ENCODE results near the gene CTNNA2.

DNA sequence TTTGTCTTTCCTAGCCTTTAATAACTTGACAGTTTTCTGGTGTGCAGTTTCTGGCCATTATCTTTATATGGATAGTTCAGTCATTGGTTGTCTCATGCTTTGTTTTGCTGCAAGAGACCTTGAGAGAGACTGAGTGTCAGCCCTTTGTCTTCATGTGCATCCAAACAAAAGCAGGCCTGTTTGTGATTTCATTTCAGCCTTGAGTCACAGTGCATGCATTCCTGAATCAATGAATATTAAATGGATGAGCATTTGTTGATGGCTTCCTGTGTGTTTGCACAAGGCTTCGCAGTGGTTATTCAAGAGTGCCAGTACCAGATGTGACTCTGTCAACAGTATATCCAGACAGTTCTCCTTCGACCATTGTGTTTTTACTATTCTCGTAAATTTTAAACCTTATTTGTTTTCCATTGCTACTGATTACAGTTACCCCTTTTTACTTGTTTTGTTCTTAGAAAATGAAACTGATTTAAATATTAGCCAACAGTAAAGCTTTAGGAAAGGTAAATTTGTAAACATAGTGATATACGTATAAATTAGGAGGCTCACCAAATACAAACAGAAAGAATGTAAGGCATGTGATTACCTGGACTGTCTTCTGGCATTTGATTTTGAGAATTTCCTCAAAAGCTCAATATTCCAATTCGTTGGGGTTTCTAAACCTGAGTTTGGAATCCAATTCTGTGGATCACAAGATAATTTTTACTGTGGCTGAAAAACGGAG is 319.8 kb downstream of the CTNNA2 start:
- TF ChIP-seq TEAD4 (IDR thresholded peaks at IDR 0.05) = no peak
- TF ChIP-seq, protein P1, sequence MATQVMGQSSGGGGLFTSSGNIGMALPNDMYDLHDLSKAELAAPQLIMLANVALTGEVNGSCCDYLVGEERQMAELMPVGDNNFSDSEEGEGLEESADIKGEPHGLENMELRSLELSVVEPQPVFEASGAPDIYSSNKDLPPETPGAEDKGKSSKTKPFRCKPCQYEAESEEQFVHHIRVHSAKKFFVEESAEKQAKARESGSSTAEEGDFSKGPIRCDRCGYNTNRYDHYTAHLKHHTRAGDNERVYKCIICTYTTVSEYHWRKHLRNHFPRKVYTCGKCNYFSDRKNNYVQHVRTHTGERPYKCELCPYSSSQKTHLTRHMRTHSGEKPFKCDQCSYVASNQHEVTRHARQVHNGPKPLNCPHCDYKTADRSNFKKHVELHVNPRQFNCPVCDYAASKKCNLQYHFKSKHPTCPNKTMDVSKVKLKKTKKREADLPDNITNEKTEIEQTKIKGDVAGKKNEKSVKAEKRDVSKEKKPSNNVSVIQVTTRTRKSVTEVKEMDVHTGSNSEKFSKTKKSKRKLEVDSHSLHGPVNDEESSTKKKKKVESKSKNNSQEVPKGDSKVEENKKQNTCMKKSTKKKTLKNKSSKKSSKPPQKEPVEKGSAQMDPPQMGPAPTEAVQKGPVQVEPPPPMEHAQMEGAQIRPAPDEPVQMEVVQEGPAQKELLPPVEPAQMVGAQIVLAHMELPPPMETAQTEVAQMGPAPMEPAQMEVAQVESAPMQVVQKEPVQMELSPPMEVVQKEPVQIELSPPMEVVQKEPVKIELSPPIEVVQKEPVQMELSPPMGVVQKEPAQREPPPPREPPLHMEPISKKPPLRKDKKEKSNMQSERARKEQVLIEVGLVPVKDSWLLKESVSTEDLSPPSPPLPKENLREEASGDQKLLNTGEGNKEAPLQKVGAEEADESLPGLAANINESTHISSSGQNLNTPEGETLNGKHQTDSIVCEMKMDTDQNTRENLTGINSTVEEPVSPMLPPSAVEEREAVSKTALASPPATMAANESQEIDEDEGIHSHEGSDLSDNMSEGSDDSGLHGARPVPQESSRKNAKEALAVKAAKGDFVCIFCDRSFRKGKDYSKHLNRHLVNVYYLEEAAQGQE (IDR thresholded peaks at IDR 0.05; ENCODE audit: low read depth) = no peak
- no peak for TF ChIP-seq CEBPB (IDR thresholded peaks at IDR 0.05)
- TF ChIP-seq YY1 (IDR thresholded peaks at IDR 0.05; ENCODE audit: low read depth) = no peak
- TF ChIP-seq CREB1 (IDR thresholded peaks at IDR 0.05; ENCODE audit: low read depth) = no peak
